Raji (cell line): ENCODE data around the gene COL5A3.

Source experiments
- POLR2A ChIP-seq: IDR thresholded peaks from 2 replicates; pipeline ENCODE4 v1.6.1; 2011; ENCODE audit warnings: low read depth, low read length, control low read depth; ENCODE audit not compliant: insufficient read depth

The COL5A3 gene

DNA sequence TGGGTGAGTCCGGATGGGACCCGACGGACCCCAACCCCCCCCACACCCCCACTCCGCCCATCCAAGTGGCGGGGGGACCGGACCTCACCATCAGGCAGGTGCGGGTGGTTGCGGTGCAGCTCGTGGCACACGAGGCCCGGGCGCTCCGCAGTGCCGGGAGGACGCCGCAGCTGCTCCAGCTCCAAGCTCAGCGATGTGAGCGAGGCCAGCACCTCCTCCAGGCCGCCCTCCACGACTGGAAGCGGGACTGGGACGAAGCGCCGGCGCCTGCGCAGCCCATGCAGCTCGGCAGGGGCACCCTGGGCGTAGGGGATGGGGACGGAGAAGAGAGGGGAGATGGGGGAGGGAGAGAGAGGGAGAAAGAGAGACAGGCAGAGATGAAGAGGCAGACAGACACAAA is 43.9 kb downstream of the COL5A3 start:
- TF ChIP-seq POLR2A: no peak

DNA sequence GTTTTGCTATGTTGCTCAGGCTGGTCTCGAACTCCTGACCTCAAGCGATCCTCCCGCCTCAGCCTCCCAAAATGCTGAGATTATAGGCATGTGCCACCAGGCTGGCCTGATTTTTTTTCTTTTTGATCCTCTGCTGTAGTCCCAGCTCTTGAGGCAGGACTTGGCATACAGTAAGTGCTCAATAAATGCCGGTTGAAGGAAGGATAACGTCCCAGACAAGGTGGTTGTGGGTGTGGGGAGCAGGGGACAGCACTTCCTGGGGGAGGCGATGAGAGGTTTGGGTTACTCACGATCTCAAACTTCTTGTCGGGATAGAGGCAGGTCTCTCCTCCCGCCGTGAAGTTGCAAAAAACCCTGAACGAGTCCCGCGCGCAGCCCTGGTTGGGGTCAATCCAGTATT is 44.3 kb downstream of the COL5A3 start:
- no peak for TF ChIP-seq POLR2A

DNA sequence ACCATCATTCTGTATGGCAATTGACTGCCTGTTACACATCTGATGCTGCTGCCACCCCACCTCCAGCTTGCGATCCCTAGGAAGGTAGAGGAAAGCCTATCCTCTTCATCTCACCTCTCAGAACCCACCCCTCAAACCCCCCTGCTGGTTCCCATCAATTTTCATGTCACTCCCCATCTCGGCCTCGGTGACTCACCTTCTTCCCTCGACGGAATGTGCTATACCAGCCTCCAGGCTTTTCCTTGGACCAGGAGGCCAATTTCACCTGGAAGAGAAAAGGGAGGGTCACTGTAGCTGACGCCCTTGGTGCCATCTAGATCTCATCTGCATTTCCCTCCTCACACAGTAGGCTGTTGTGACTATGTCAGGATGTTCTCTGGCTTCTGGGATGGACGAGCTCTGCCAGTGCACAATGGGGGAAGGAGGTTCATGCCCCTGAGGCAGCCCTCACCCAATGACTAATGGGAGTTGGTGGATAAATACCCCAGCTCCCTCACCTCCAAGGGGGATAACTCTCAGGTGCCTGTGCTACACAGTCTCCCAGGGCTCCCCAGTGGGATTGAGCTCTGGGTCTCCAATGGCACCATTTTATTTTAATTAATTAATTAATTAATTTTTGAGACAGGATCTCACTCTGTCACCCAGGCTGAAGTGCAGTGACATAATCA is 47.5 kb downstream of the COL5A3 start:
- no peak for TF ChIP-seq POLR2A

DNA sequence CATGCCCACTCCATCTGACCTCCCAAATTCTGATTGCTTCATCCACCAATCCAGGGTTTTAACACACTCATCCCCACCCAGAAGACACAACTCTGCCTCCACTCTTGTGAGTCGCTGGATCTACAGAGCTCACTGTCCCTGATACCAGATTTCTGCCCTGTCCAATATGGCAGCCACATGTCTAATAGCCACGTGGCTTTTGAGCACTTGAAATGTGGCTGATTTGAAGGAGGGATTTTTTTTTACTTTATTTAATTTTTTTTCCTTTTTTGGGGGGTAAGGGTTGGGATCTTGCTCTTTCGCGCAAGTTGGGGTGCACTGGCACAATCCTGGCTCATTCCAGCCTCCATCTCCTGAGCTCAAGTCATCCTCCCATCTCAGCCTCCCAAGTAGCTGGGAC is 49.2 kb downstream of the COL5A3 start:
- no peak for TF ChIP-seq POLR2A

DNA sequence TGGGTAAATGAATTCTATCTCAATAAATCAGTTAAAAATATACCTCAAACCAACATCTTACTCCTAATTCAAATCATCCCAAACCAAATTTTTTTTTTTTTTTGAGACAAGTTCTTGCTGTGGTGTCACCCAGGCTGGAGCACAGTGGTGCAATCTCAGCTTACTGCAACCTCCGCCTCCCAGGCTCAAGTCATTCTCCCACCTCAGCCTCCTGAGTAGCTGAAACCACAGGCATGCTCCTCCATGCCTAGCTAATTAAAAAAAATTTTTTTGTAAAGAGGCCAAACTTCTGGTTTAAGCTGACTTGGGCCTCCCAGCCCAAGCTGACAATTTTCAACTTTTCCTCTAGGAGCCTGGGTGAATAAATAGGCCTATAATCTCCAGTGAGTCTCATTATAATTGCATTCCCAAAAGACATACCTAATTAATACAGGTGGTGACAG is 51.9 kb downstream of the COL5A3 start:
- no peak for TF ChIP-seq POLR2A

DNA sequence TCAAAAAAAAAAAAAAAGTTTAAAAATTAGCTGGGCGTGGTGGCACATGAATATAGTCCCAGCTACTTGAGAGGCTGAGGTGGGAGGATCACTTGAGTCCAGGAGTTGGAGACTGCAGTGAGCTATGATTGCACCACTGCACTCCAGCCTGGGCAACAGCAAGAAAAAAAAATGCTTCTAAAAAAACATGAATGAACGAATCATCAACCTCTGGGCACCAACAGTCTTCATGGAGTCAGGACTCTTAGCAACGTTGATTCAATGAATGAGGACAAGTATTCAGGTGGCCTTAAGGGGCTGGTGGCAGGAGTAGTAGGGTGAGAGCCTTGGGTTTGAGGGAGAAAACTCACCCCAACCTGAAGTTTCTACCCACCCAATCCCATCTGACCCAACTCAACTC is 53.3 kb downstream of the COL5A3 start:
- no peak for TF ChIP-seq POLR2A

DNA sequence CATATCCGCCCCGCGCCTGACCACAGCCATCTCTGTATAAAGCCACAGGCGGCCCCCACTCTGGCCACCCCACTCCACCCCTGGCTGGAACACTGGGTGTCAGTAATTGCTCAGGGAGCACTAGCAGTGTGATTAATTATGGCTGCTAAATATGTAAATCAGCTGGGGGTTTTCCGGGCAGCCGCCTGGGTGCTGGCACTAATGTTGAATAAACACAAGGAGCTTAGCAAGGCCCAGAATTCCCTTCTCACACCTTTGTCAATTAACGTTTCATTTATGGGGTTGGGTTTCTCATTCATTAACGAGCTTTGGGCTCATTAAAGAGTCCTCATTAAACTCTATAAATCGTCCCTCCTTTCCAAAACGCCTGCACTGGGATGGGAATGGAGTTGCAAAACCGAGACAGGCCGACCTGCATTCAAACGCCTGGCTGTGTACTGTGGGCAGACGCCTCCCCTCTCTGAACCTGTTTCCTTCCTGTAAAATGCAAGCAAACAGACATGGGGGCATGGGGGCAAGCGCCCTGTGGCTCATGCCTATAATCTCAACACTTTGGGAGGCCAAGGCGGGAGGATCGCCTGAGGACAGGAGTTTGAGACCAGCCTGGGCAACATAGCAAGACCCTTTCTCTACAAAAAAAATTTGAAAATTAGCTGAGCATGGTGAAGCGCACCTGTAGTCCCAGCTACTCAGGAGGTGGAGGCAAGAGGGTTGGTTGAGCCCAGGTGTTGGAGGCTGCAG is 56.3 kb downstream of the COL5A3 start:
- no peak for TF ChIP-seq POLR2A

DNA sequence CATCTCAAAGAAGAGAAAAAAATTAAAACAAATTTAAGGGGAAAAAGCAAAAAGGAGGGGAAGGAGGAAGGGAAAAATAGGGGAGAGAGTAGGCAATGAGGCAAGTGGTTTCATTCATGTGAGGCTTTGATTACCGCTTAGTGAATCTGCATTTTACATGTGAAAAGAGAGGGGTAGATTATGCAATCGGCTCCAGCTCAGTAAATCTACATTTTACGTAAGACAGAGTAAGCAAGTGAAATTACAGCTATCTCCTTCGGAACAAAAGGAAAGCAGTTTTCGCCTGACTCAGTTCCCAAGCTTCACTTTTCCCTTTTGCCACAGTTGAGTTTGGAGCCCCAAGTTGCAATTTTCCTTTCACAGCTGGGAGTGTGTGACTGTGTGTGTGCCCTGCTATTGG is 58.0 kb downstream of the COL5A3 start:
- TF ChIP-seq POLR2A: no peak

DNA sequence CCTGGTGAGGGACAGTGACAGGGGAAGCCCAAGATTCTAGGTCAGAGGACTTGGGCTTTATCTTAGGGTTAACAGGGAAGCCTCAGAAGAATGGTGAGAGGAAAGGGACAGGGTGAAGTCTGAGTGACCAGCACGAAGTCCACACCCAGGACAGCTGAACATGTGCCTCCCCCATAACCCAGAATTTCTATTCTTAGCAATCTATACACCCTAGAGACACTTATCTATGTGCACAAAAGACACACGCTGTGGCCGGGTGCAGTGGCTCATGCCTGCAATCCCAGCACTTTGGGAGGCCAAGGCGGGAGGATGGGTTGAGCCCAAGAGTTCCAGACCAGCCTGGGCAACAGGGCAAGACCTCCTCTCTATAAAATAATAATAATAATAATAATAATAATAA is 62.9 kb downstream of the COL5A3 start:
- no peak for TF ChIP-seq POLR2A

DNA sequence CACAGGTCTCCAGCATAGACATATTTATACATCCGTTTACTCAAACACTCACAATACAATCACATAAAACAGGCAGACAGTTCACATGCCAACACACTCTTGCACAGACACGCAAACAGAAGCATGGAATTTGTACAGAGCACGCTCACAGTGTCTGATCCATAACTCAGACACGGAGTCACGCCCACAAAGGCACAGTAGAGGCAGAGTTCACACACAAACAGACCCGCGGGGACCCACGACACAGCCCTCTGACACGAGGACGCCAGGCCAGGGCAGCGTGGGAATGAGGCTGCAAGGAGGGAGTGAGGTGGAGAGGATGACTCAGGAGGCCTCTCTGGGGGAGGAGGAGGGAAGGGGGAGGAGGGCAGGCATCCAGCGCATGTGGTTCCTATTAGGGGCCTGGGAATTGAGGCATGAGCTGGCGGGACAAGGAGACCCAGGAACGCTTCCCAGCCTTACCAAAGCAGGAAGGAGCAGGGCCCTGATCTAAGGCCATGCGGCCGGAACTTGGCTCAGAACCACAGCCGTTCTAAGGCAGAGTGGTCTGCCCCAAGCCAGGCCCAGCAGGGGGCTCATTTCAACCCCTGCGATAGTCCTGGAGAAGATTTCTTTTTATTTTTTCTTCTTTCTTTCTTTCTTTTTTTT is 64.9 kb downstream of the COL5A3 start:
- no peak for TF ChIP-seq POLR2A

DNA sequence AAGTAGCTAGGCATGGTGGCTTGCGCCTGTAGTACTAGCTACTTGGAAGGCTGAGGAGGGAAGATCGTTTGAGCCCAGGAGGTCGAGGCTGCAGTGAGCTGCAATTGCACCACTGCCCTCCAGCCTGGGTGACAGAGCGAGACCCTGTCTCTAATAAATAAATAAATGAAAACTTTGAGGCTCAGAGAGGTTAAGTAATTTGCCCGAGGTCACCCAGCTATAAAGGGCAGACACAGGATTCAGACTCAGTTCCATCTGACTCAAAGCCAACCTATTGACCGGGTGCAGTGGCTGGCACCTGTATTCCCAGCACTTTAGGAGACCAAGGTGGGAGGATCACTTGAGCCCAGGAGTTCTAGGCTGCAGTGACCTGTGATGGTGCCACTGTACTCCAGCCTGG is 66.6 kb downstream of the COL5A3 start:
- TF ChIP-seq POLR2A: no peak

DNA sequence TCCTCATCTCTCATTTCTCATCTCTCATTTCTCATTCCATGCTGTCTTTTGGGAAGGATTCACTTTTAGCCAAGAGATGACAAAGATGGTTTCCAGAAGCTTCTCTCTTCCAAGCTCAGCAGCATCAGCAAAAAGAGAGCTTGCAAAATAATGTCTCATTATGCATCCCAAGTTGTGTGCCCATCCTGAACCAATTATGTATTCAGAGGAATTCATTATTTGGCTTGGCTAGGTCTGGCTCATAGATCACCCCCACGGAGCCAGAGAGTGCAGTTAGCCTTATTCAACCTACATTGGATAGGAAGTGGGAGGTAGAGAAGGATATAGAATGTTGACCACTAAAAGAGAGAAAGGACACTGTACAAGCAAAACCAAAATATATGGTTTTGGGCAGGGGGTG is 68.6 kb downstream of the COL5A3 start:
- TF ChIP-seq POLR2A: no peak

DNA sequence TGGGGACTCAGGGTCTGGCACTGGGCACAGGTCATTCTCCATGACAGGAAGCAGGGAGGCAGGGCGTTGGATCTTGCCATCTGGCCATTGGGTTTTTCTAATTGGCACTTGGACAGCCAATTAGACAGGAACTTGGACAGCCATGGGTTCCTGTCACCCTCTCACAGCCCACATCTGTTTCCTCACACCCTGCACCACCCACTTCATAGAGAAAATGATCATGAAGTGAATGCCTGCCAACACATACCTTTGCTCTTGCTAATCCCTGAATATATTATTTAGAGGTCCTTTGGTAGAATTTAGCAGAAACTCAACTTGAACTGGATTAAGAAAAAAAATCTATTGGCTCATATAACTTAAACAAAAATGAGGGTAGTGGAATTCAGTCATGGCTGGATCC is 69.1 kb downstream of the COL5A3 start:
- TF ChIP-seq POLR2A: no peak

DNA sequence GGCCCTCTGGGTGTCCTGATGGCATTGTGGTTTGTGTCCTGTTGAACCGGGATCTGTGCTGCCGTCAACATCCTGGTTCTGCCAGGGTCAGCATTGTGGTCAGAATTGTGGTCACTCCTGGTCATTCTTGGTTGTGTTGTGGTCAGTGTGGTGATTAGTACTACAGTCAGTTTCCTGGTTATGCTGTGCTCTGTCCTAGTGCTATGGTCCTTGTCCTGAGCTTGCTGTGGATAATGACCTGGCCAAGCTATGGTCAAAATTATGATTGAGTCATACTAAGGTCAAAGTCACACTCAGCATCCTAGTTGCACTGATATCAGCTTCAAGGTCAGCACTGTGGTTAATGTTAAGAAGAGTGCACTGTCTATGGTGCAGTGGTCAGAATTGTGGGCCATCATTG is 69.5 kb downstream of the COL5A3 start:
- TF ChIP-seq POLR2A: no peak

DNA sequence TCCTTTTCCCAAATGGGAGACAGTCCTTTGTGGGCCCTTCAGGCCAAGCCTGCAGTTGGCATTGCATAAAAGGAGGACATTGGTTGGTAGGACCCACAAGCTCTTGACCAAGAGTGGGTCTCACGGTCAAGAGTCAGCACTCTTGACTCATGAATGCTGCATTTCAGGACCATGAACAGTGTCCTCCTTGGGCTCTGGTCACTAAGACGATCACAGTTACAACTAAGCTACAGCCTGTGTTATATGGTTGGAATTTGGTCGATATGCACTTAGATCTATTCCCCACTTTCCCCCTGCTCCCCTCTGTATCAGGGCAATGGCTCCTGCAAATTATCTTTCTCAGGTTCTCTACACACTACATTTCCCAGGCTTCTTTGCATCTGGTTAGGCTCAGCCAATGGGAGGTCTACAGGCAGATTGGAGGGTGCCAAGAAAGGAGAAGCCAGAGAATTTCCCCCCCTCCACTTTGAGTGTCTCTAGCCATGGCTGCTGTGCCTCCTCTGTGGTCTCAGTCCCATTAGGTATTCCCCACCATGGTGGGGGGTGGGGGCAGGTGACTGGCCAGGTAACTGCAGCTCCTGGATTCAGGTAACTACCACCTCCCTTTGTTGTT is 70.9 kb downstream of the COL5A3 start:
- TF ChIP-seq POLR2A: no peak

DNA sequence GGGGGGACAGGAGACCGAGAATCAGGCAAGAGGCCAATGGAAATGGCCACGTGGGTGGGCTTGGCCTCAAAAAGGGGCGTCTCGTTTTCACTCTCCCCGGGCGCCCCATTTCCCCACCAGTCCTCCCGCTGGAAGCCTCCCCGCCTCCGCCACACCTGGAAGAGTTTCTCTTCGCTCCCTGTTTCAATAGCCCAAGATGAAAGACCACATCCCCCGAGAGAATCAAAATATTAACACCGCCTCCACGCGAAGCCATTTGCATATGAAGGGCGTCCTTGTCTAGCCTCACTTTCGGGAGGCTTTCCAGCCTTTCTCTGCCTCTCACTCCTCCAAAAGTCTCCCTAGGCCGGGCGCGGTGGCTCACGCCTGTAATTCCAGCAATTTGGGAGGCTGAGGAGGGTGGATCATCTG is 73.3 kb downstream of the COL5A3 start:
- TF ChIP-seq POLR2A: no peak

DNA sequence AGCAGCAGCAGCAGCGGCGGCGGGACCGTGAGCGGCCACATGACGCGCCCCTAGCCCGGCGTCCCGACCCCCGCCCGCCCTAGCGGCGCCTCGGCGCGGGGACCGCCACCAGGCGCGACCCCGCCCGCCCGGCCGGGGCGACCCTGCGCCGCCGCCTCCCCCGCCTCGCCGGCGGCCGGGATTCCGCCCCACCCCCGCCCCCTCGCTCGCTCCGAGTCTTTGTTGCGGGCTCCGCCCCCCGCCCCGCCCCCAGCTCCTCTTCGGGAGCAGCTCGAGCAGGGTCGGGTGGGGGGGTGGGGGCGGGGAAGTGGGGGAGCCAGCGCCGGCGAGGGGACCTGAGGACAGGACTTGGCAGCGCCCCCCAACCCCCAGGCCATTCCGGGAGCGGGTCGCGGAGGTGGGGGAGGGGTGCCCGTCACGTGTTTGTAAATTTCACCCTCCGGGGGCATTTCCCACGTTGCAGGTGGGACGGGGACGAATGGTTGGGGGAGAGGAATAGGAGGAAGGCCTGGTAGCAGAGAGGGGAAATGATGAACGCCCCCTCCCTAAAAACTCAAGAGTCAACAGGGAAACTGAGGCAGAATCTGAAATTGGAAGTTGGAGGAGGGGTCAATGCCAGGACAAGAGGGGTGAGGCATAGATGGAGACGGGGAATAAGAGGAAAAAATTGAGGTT is 73.8 kb downstream of the COL5A3 start, which contains the start of gene OLFM2:
OLFM2 (minus strand) TSS at position 190 of the 675 bp plus-strand sequence; CDS start at position 41, 149 bp downstream.
- TF ChIP-seq POLR2A: no peak
